T-cell (primary cell): Measurements from ENCODE around the gene CLPTM1L. TPM values are rescaled to one million over a fixed set of nuclear protein-coding genes. Genes with fewer than 3 reads are reported as not detected.

Experiments
- ATAC-seq, 4 experiments: fragments of 200-7000 bp in 3 of 4; fragments of 150-1000 bp in 1 of 4; cut with Tn5 transposase; replicated peaks in 1 of 4; 1 replicate in 3 of 4; 2 replicates in 1 of 4; pipeline ENCODE4 v1.10.0; 2021; ENCODE audit warnings: moderate library complexity in 3 of 4, mild to moderate bottlenecking in 2 of 4, moderate number of reproducible peaks in 1 of 4
- CTCF ChIA-PET, 2 donors: fragments of 300-600 bp; sonication (Branson Sonifier 250); formaldehyde crosslinking; loops; one replicate each; lab custom pipeline; 2022; ENCODE audit warnings: antibody characterized with exemption in 2 of 2; lab: Charles Lee
- POLR2A ChIA-PET, 2 donors: fragments of 300-600 bp; sonication (Branson Sonifier 250); formaldehyde crosslinking; loops; one replicate each; lab custom pipeline; 2022; ENCODE audit warnings: antibody characterized with exemption in 2 of 2; lab: Charles Lee
- DNase-seq, 35 experiments: peaks; one replicate each; pipeline versions ENCODE4 v3.0.0 to v3.0.0-alpha.2; 2013 to 2023
- H3K27ac ChIP-seq: one replicate; pipeline ENCODE4 v1.5.1; 2013; ENCODE audit warnings: low read length
- H3K27me3 ChIP-seq, 2 experiments: replicated peaks in 1 of 2; 1 replicate in 1 of 2; 2 replicates in 1 of 2; pipeline versions ENCODE4 v1.6.1 to v1.7.0; 2013; ENCODE audit warnings: low read length in 1 of 2, mixed read lengths in 1 of 2; ENCODE audit not compliant: control insufficient read depth in 2 of 2, insufficient read depth in 2 of 2; ENCODE audit errors: extremely low read depth in 1 of 2
- H3K36me3 ChIP-seq, 2 donors: 1 replicate in 1 of 2; 2 replicates in 1 of 2; pipeline versions ENCODE4 v1.6.1 to v1.7.0; 2013; ENCODE audit warnings: low read length in 1 of 2; ENCODE audit not compliant: control insufficient read depth in 2 of 2, insufficient read depth in 1 of 2; ENCODE audit errors: extremely low read depth in 1 of 2
- H3K4me1 ChIP-seq, 2 experiments: 1 replicate in 1 of 2; 2 replicates in 1 of 2; pipeline versions ENCODE4 v1.6.1 to v1.7.0; 2013; ENCODE audit warnings: low read length in 2 of 2, mixed read lengths in 1 of 2; ENCODE audit not compliant: insufficient read depth in 2 of 2, control insufficient read depth in 1 of 2; ENCODE audit errors: extremely low read depth in 1 of 2
- H3K4me3 ChIP-seq, 2 donors: 1 replicate in 1 of 2; 2 replicates in 1 of 2; pipeline versions ENCODE4 v1.5.1 to v1.7.0; 2013; ENCODE audit warnings: mild to moderate bottlenecking in 2 of 2, low read length in 1 of 2, moderate library complexity in 1 of 2; ENCODE audit not compliant: control insufficient read depth in 1 of 2; ENCODE audit errors: extremely low read depth in 1 of 2
- H3K9me3 ChIP-seq: 2 replicates; pipeline ENCODE4 v1.7.0; 2013
- H3K27ac Mint-ChIP-seq, 2 donors: one replicate each; pipeline ENCODE4 v1.8.0; 2020 to 2021; ENCODE audit warnings: mild to moderate bottlenecking in 2 of 2, mixed read lengths in 2 of 2
- H3K27me3 Mint-ChIP-seq, 2 donors: one replicate each; pipeline ENCODE4 v1.8.0; 2021 to 2022; ENCODE audit warnings: mixed read lengths in 2 of 2
- H3K36me3 Mint-ChIP-seq: one replicate; pipeline ENCODE4 v1.8.0; 2021; ENCODE audit warnings: mixed read lengths
- H3K4me1 Mint-ChIP-seq, 3 donors: one replicate each; pipeline ENCODE4 v1.8.0; 2020 to 2022; ENCODE audit warnings: mixed read lengths in 3 of 3, mild to moderate bottlenecking in 1 of 3
- H3K4me3 Mint-ChIP-seq, 3 donors: one replicate each; pipeline ENCODE4 v1.8.0; 2020 to 2022; ENCODE audit warnings: mild to moderate bottlenecking in 3 of 3, mixed read lengths in 3 of 3, moderate library complexity in 3 of 3
- H3K9me3 Mint-ChIP-seq, 3 donors: one replicate each; pipeline ENCODE4 v1.8.0; 2020 to 2022; ENCODE audit warnings: mixed read lengths in 3 of 3
- WGBS: methylation state at CpG from one replicate; pipeline ENCODE4 v1.1.5; 2013; ENCODE audit warnings: missing lambda C conversion rate; ENCODE audit not compliant: insufficient coverage; 5-methylcytosine and 5-hydroxymethylcytosine counted together
- total RNA-seq, 35 experiments: library from RNA in 6 of 35; stranded (reverse) in 6 of 35; fragments of 120-200 nt in 1 of 35; gene quantifications; one replicate each; pipeline versions ENCODE4 v1.2.1 to v1.2.4 and lab custom pipeline; 2013 to 2026

The CLPTM1L gene
- total RNA-seq, 5 donors from 2014 or later (not counting 1 experiment from before 2014, with no cell fraction given), result 70.9 to 91.0 (median 82.1) TPM

GRCh38 chr5:1332461-1333001 is 12.4 kb downstream of the CLPTM1L start:
- Histone ChIP-seq H3K27me3 (peaks cover 0 to 2% of the 10 kb centered on the region in 2 experiments), H3K27ac (no peak overlapping the region), H3K9me3 (no peaks in the 10 kb centered on the region), H3K36me3 (peaks cover 39 to 83% of the 10 kb centered on the region in 2 donors), H3K4me3 (no peak overlapping the region), H3K4me1 (peaks cover 2 to 17% of the 10 kb centered on the region in 2 experiments)
- ChIA-PET CTCF (interaction anchor here in 1 of 2 donors (0.6 kb wide), 1 partner anchor 14 kb away, joined by 4 read pairs; no protein-coding TSS in a partner anchor), POLR2A (no interaction called here)
- Mint-ChIP-seq H3K27ac (no peak overlapping the region), H3K4me3 (no peak overlapping the region), H3K9me3 (no peaks in the 10 kb centered on the region), H3K36me3 (peaks cover 32% of the 10 kb centered on the region), H3K4me1 (peaks cover 17 to 22% (median 17%) of the 10 kb centered on the region in 3 donors), H3K27me3 (no peaks in the 10 kb centered on the region)
- DNase-seq (no peak), ATAC-seq (no peak)
- whole genome bisulfite sequencing, result 93% methylated on average over 4 of the region's 11 CpGs

- H3K27ac Mint-ChIP-seq, result no peak overlapping the region
- ATAC-seq (no peak), DNase-seq (no peak)
- H3K27me3 Mint-ChIP-seq, result no peaks in the 10 kb centered on the region
- Histone ChIP-seq H3K4me1 (peaks cover 2 to 16% of the 10 kb centered on the region in 2 experiments), H3K9me3 (no peaks in the 10 kb centered on the region), H3K4me3 (no peak overlapping the region), H3K36me3 (peaks cover 33 to 77% of the 10 kb centered on the region in 2 donors), H3K27ac (no peak overlapping the region), H3K27me3 (peaks cover 0 to 2% of the 10 kb centered on the region in 2 experiments)
- peaks cover 32% of the 10 kb centered on the region for H3K36me3 Mint-ChIP-seq
- peaks cover 16 to 25% (median 18%) of the 10 kb centered on the region in 3 donors for H3K4me1 Mint-ChIP-seq
- no peak overlapping the region for H3K4me3 Mint-ChIP-seq
- H3K9me3 Mint-ChIP-seq, result no peaks in the 10 kb centered on the region
- CTCF ChIA-PET, result no interaction called here
- 92% methylated on average over 10 of the region's 11 CpGs for whole genome bisulfite sequencing
- POLR2A ChIA-PET, result no interaction called here
Observed at GRCh38 chr5:1331861-1332405, 13.0 kb downstream of the CLPTM1L start.

- ChIA-PET CTCF (no interaction called here), POLR2A (interaction anchor here in 1 of 2 donors (0.7 kb wide), 3 partner anchors 23 to 45 kb away, joined by 3 to 5 read pairs (median 4); no protein-coding TSS in a partner anchor)
- Mint-ChIP-seq H3K9me3 (no peaks in the 10 kb centered on the region), H3K27me3 (no peaks in the 10 kb centered on the region), H3K4me1 (peaks cover 11 to 23% (median 11%) of the 10 kb centered on the region in 3 donors), H3K36me3 (peaks cover 34% of the 10 kb centered on the region), H3K4me3 (no peak overlapping the region), H3K27ac (no peak overlapping the region)
- no peak for ATAC-seq
- no peaks in the 10 kb centered on the region for H3K9me3 ChIP-seq
- no peak overlapping the region for H3K4me3 ChIP-seq
- peaks cover 0 to 2% of the 10 kb centered on the region in 2 experiments for H3K27me3 ChIP-seq
- H3K27ac ChIP-seq, result no peak overlapping the region
- peaks cover 0 to 8% of the 10 kb centered on the region in 2 experiments for H3K4me1 ChIP-seq
- 96% methylated on average over 34 of the region's 35 CpGs for WGBS
- H3K36me3 ChIP-seq, result peaks cover 32 to 69% of the 10 kb centered on the region in 2 donors
- no peak for DNase-seq
Observed at GRCh38 chr5:1330847-1331831, 13.8 kb downstream of the CLPTM1L start.

- H3K4me3 Mint-ChIP-seq, result no peak overlapping the region
- CTCF ChIA-PET, result no interaction called here
- no peaks in the 10 kb centered on the region for H3K9me3 Mint-ChIP-seq
- DNase-seq, result no peak
- H3K27ac ChIP-seq, result no peak overlapping the region
- H3K27me3 ChIP-seq, result no peaks in the 10 kb centered on the region
- peaks cover 36% of the 10 kb centered on the region for H3K36me3 Mint-ChIP-seq
- H3K27me3 Mint-ChIP-seq, result no peaks in the 10 kb centered on the region
- ATAC-seq, result no peak
- 94% methylated on average over 22 of the region's 23 CpGs for WGBS
- POLR2A ChIA-PET, result interaction anchor here in 1 of 2 donors (0.7 kb wide), 3 partner anchors 24 to 46 kb away, joined by 3 to 5 read pairs (median 4); no protein-coding TSS in a partner anchor
- H3K36me3 ChIP-seq, result peaks cover 32 to 69% of the 10 kb centered on the region in 2 donors
- no peaks in the 10 kb centered on the region for H3K9me3 ChIP-seq
- H3K4me1 ChIP-seq, result no peaks in the 10 kb centered on the region
- H3K4me3 ChIP-seq, result no peak overlapping the region
- H3K27ac Mint-ChIP-seq, result no peak overlapping the region
- peaks cover 8 to 25% (median 10%) of the 10 kb centered on the region in 3 donors for H3K4me1 Mint-ChIP-seq
Observed at GRCh38 chr5:1330146-1330846, 14.6 kb downstream of the CLPTM1L start.

- H3K27me3 Mint-ChIP-seq, result no peaks in the 10 kb centered on the region
- H3K27me3 ChIP-seq, result no peaks in the 10 kb centered on the region
- H3K4me3 Mint-ChIP-seq, result no peak overlapping the region
- no peak overlapping the region for H3K27ac ChIP-seq
- POLR2A ChIA-PET, result no interaction called here
- peaks cover 36 to 69% of the 10 kb centered on the region in 2 donors for H3K36me3 ChIP-seq
- peaks cover 8 to 25% (median 10%) of the 10 kb centered on the region in 3 donors for H3K4me1 Mint-ChIP-seq
- H3K4me1 ChIP-seq, result no peaks in the 10 kb centered on the region
- DNase-seq (no peak), ATAC-seq (no peak)
- H3K9me3 ChIP-seq, result no peaks in the 10 kb centered on the region
- H3K9me3 Mint-ChIP-seq, result no peaks in the 10 kb centered on the region
- 96% methylated on average over 9 of the region's 9 CpGs for WGBS
- H3K36me3 Mint-ChIP-seq, result peaks cover 33% of the 10 kb centered on the region
- H3K27ac Mint-ChIP-seq, result no peak overlapping the region
- H3K4me3 ChIP-seq, result no peak overlapping the region
- CTCF ChIA-PET, result no interaction called here
Observed at GRCh38 chr5:1329111-1329579, 15.8 kb downstream of the CLPTM1L start.
